Measurements from ENCODE around the gene FRMD5.

The FRMD5 gene

DNA sequence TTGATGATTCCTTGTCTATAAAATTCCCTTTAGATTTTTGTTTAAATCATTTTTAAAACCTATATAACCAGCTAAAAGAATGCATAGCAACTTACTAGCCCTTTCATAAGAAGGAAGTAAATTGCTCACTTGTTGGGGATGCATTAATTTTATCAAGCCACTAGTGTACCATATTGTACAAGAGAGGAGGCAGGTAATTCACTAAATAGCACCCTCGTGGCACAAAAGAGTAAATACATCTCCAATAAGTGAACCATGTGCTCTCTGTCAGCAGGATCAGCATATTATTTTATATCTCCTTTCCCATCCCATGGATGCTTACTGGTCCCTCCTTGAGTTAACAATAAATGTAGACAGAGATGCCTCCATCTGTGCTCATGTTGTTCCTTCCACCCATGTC lies 34.3 kb downstream of the FRMD5 start:
- DNase-seq (ENCODE audit: low read depth) = no peak

DNA sequence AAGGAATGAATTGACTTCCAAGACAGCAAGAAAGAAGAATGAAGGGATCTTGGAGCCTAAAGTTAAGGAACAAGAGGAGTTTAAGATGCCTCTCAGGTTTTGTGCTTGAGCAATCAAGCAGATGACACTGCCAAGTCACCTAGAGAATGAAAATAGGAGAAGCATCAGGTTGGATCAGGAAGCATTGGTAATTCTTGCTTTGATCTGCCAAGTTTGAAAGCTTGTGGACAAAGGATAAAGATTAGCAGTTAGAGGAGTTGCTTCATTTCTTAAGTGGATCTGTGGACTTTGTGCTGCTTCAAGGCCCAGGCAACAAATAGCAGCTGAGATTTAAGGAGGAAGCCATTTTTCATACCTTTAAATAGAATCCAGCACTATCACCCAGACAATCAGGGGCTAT lies 35.6 kb downstream of the FRMD5 start:
- no peak for DNase-seq (ENCODE audit: low read depth)

DNA sequence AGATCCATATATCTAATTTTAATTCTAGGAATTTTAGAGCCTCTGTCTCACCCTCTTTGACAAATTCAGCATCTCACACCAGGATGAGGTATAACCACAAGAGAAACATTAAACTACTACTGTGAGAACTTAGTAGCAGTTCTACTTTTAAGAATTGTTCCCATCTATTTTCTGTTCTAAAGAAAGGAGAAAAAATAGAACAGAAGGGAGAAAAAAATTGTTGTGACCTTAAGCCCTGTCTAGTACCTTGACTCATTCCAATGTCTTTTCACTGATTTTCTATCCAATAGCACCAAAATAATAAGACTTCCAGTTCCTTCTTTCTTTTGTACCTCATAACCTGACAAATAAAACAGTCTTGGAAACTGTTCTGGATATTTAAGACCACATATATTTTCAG lies 37.0 kb downstream of the FRMD5 start:
- DNase-seq (ENCODE audit: low read depth) = peak; percentile 37

DNA sequence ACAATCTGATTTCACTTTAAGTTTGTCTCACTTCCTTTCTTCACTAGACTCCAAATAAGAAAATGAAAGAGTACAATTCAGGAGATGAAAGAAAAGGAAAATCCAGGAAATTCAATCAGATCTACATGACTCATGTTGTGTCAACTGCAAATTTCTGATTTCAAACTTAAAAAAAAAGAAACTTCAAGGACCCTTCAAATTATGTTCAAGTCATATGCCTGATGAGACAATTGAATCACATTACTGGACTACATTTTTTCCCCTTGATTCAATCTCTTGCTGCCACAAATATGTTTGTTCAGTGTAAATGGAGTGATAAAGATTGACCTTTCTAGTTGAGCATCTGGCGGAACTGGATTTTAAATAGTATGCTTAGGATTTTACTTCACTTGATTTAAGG lies 37.4 kb downstream of the FRMD5 start:
- peak; percentile 95 for DNase-seq (ENCODE audit: low read depth)

DNA sequence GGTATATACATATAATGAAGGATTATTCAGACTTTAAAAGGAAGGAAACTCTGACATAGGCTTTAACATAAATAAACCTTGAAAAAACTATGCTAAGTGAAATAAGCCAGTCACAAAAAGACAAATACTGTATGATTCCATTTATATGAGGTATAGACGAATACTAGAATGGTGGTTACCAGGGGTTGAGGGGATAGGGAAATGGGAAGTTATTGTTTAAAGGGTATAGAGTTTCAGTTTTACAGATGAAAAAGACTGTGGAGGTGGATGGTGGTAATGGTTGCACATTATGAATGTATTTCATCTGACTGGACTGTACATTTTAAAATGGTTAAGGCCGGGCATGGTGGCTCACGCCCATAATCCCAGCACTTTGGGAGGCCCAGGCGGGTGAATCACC lies 41.7 kb downstream of the FRMD5 start:
- no peak for DNase-seq (ENCODE audit: low read depth)

DNA sequence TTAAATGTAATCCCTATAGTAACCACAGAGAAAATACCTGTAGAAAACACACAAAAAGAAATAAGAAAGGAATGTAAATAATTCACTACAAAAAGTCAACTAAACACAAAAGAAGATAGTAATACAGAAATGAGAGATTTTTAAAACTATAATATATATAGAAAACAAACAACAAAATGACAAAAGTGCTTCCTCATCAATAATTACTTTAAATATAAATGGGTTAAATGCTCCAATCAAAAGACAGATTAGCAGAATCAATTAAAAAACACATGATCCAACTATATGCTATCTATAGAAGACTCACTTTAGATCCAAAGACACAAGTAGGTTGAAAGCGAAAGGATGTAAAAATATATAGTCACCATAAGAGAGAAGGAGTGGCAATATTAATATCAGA lies 45.8 kb downstream of the FRMD5 start:
- DNase-seq (ENCODE audit: low read depth) = no peak

DNA sequence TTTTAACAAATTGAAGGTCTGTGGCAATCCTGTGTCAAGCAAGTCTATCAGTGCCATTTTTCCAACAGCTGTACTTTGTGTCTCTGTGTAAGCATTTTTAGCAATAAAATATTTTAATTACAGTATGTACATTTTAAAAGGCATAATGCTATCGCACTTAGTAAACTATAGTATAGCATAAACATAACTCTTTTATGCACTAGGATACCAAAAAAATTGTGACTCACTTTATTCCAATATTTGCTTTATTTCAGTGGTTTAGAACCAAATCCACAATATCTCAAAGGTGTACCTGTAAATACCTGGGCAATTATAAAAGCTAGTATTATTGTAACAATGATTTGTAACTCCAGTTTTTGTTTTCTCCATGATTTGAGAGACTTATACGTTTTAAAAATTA lies 46.5 kb downstream of the FRMD5 start:
- DNase-seq (ENCODE audit: low read depth) = no peak

DNA sequence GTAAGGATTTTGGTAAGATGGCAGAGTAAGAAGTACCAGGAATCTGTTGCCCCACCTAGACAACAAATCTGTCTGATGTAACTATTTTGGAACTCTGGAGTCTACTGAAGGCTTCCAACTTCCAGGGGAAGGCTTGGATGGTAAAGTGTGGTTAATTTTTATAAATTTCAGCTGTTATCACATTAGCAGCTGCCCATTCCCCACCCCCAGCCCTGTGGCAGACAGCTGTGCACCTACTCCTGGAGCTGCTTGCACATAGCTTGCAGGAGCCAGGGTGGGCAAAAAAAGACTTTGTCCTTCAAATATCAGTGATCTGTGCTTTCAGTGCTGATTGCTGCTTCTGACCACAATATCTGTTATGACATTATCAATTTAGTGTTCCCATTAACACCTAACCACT lies 47.4 kb downstream of the FRMD5 start:
- DNase-seq (ENCODE audit: low read depth) = no peak

DNA sequence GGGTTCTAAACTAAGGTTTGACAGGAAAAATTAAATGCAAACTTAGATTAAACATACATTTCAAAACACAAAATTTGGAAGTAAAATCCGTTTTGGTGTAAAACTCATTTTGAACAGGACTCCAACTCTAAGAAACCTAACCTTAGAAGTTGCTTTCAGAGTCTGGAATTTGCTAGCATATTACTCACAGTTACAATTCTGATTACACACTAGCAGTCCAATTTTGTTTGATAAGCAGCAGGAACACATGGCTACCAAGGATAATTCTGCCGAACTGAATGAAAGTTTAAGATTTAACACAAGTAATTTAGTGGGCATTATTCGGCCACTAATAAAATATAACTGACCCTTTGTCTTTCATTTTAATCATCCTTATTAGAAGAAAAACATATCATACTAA lies 49.6 kb downstream of the FRMD5 start:
- no peak for DNase-seq (ENCODE audit: low read depth)

DNA sequence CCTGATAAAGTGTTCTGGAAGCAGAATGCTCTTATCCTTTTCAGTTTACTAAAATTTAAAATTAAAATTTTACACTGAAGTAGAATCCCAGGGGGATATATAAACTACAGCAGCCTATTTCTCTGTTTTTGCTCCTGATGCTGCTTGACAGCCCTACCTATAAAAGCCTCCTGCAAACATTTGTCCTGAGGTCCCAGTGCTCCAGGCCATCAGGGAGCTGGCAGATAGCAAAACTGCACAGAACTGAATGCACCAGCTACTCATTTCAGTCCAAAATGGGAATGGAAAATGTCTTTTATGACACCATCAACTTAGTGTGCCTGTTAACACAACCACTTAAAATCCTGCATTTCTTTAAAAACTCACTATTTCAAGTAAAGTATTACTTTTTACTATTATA lies 50.1 kb downstream of the FRMD5 start:
- no peak for DNase-seq (ENCODE audit: low read depth)

DNA sequence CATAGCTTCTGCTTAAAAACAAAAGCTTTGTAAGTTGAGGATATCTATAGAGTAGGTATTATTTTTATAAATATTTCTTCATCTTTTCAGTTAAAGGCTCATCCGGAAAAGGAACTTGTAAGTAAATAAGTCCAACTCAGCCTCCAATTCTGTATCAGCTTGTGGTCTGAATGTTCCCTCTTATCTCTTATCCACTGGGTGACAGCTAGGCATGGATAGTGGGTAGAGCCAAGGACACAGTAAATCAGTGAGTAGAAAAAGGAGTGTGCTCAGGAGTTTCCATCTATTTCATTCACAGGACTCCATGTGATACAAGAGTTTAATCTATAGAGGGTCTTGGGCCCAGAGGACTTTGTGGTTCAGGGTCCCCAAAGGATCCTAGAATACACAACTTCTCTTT lies 50.9 kb downstream of the FRMD5 start:
- no peak for DNase-seq (ENCODE audit: low read depth)

DNA sequence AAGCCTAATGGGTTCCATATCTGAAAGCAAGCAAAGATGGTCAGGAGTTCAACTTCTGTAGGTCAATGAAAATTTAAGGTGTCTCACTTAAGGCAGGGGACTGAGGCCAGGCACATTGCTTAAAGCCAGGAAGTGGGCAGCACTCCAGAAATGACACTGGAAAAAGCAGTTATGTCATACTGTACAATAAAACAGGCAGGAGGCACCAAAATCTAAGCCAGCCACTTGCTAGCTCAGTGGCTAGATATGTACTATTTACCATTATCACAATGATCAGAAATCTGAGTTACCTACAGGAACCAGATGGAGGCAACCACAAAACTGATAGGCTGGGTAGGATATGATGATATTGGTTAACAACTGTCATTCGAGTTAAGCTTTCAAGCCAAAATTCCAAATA lies 57.3 kb downstream of the FRMD5 start:
- no peak for DNase-seq (ENCODE audit: low read depth)

DNA sequence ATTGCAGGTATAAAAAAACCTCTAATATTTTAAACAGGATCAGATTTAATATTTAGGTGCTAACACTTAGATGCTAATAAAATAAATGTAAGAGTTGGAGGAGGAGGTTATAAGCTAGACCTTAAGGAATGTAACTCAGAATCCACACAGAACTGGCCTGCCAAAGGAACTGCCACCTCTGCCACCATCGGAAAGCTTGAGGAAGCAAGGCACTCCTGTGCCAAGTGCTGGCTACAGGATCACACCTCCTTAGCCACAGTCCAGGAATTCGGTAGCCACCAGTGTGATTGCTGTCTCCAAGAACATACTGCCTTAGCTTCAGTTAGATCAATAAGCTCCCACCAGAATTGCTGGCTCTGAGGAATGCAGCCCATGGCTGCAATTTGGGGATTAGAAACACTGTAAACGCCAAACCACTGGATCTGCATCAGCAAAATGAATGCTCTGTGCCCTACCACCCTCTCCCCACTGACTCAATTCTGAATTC lies 58.0 kb downstream of the FRMD5 start:
- no peak for DNase-seq (ENCODE audit: low read depth)

DNA sequence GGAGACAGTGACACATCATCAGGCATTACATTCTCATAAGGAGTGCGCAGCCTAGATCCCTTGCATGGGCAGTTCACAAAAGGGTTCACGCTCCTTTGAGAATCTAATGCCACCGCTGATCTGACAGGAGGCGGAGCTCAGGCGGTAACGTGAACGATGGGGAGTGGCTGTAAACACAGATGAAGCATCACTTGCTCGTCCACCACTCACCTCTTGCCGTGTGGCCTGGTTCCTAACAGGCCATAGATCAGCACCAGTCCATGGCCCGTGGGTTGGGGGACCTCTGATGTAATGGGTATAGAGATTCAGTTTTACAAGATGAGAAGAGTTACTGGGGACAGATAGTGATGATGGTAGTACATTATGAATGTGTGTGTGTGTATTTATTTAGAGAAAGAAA lies 63.0 kb downstream of the FRMD5 start:
- DNase-seq (ENCODE audit: low read depth) = no peak

DNA sequence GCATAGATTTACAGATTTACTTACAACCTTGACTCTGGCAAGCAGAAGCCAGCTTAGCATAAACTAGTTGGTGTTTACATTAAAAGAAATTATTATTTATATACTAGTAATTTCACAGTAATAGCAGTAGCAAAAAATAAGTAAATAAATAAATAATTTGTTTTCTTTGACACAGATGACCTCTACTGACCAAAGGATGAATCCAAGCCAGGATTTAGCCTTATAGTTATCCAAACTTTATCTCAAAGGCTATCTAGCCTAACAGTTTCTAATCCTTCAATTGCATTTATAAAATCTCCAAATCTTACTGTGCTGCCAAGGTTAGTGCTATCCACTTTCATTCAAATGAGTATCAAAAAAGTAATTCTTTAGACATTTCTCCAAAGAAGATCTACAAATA lies 64.3 kb downstream of the FRMD5 start:
- DNase-seq (ENCODE audit: low read depth) = no peak

DNA sequence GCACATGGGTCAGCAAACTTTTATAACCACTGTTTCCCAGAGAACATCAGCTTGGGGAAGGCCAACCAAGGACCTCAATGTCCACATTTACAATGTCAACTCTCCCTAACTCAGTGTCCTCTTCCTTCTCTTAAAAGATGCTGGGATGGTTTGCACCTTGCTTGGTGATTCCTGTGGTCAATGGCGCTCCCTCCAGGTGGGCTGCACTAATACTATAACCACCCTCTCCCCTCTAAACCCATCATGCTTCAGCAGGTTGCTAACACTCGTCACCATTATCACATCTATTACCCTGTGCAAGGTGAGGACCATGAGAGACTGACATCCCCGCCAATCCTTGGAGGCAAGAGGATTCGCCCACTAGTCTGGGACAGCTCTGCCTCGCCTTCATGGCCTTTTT lies 65.2 kb downstream of the FRMD5 start:
- no peak for DNase-seq (ENCODE audit: low read depth)

DNA sequence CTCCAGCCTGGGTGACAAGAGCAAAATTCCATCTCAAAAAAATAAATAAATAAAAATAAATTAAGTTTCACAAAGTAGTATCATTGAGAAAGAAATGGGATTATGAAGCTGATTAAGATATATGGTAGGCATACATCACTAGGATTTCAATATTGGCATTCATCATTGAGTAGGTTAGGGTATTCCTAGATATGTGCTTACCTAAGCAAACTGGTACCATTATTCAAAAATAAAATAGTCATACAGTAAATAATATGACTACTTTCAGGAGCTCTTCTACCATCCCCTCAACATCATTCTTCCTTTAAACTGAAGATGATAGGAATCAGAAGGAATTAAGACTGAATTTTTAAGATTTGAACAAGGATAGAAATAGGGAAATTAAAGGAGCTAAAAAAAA lies 66.6 kb downstream of the FRMD5 start:
- no peak for DNase-seq (ENCODE audit: low read depth)

DNA sequence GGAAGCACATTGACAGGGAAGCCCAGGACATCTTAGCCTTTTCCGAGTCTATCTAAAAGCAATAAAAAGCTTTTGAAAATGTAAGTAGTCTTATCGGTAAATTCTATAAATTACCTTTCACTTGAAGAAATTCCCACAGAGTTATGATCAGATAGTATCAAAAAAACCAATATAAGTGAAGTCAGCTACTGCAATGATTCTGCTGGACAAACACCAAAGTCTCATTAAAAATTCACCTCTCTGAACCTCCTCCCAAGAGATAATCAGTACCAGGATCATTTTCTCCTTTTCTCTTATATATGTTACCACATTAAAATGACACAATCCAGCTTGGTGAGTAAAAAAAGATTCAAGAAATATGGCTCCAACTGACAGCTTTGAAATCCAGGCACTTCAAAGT lies 69.2 kb downstream of the FRMD5 start:
- no peak for DNase-seq (ENCODE audit: low read depth)

DNA sequence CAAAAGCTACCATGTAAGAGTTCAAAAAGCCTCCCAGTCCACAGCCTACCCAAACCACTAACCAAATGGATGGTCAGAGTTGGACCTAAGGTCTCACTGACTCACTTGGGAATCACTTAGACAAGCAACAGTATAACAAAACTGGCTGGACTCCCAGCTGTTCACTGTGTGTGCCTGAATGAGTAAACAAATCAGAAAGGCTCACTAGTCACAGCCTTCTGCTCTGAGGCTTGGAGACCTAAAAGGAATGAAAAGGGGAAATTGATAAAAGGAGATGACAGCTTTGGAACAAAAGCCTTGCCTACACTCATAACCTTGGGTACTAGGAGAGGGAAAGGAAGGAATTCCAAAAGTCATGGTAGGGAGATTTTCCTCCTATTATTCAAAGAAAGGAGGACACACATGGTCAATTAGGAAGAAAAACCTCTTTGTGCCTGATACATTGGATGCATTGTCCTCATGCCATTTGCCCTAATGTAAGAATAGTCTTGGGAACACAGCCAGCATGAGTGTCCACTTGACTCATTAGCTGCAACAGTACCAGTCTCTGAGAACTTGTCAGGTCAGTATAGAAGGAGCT lies 92.3 kb downstream of the FRMD5 start:
- peak; percentile 99 for DNase-seq (ENCODE audit: low read depth)

DNA sequence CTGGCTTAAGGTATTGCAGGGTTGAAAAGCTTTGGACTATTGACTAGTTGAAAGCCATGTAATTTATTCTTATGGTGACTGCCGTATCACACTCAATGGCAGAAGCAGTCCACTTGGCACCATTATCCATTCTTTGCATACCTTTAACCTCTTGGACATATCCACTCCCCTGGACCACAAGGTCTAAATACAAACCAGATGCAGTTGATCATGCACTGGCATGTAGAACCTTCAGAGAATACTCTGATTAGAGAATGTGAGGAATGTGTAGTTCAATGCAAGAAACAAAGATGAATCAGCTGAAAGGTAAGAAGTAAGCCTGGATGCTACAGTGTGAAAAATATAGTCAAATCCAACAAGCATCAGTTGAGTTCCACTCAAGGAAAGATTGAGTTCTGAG lies 93.1 kb downstream of the FRMD5 start:
- DNase-seq (ENCODE audit: low read depth) = peak; percentile 81

DNA sequence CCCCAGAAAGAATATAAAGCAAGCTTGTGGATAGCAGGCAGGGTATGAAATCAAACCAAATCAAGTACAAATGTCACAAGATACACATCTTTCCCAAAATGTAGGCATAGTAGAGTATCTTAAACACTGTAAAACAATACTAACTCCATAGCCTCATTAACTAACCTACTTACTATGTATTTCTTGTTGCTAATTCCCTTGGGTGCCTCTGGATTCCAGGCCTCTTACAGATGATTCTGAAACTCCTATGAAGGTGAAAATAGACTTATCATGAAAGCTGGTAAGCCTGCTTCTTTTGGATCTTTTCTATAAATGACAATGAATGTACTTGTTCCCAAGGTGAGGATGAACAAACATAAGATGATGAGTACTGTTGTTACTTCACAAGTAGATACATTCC lies 93.8 kb downstream of the FRMD5 start:
- DNase-seq (ENCODE audit: low read depth) = no peak

DNA sequence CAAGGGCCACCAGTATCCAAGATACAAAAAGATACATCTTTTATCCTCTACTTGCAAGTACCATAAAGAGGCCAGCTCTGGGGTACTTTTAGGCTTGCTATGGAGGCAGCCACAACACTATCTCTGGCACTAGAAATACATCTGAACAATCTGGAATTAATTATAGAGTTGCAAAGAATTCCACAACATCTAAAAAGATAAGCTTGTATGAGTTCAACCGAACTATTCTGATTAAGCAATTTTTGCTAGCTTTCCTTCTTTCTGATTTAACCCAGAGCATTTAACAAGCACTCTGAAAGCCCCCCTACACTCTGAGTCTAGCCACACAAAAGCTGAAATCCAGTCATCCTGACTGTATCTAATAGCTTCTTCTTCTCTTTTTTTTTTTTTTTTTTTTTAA lies 95.4 kb downstream of the FRMD5 start:
- DNase-seq (ENCODE audit: low read depth) = peak; percentile 28

DNA sequence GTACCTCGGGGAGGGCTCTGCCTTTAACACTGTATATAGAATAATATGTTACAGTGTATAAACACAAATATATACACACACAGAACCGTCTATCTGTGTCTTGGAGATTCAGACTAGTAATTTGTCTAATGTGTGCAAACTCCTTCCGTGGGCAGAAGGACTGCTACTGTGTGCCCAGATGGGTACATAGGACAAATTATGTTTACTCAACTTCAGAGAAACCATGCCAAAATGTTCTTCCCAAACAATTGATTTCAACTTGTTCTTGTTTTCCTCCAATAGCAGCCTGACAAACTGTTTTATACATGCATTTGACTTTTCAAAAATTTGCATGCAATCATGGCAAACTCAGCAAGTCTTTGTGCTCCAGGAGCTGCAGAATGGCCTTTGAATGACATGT lies 97.5 kb downstream of the FRMD5 start:
- no peak for DNase-seq (ENCODE audit: low read depth)

DNA sequence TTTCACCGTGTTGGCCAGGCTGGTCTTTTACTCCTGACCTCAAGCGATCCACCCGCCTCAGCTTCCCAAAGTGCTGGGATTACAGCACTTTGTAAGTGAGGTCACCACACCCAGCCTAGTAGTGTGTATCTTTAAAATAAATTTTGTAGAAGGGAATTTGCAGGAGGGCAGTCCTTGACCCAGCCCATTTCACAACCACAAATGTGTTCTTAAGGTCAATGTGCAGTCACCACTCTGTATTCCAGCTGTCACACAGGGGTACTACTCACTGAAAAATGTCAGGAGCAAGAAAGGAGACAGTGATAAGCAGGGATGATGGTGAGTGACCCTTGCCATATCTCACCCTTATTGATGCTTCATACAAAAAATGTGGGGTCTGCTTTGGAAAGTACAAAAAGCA lies 98.5 kb downstream of the FRMD5 start:
- DNase-seq (ENCODE audit: low read depth) = no peak

DNA sequence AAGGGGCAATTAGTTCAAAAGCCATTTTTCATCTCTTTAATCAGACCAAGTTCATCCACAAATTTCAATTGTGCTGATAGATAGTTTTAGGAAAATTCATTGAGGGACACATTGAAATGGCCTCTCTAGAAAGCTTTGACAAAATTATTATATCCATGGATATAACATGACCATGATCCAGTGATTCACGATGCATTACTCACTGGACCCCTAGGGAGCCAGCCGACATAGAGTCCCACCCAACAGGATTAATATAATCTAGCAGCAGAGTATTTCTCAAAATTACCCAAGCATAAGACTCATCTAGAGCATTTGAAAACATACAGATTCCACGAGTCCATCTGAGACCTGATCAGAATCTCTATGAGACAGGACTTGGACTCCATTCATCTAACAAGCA lies 100.3 kb downstream of the FRMD5 start:
- DNase-seq (ENCODE audit: low read depth) = no peak

All from iris pigment epithelial cell (primary cell).